HG03066 (cell line): Measurements from ENCODE around the gene THADA.
"Not testable (repeated sequence)": the region's sequence is repeated elsewhere in the genome, so short reads cannot be mapped to it uniquely, and the experiment has no call there.

Experiments
- ATAC-seq: cut with Tn5 transposase; IDR thresholded peaks from one replicate; pipeline ENCODE4 v1.9.1; 2021; ENCODE audit warnings: low read depth; ENCODE audit not compliant: unreplicated experiment

Gene THADA

GRCh38 chr2:43196768-43197587 is 398.9 kb downstream of the THADA start:
- no peak for ATAC-seq

GRCh38 chr2:43194121-43194869 is 401.5 kb downstream of the THADA start:
- ATAC-seq = peak; percentile 62

- ATAC-seq = no peak
Measured at GRCh38 chr2:43193652-43194120, 402.2 kb downstream of the THADA start.

GRCh38 chr2:43192744-43193651 is 402.8 kb downstream of the THADA start:
- ATAC-seq = no peak

GRCh38 chr2:43191947-43192516 is 403.8 kb downstream of the THADA start:
- no peak for ATAC-seq

- ATAC-seq = no peak
Measured at GRCh38 chr2:43190311-43191052, 405.4 kb downstream of the THADA start.

GRCh38 chr2:43189861-43190260 is 406.0 kb downstream of the THADA start:
- not testable (repeated sequence) for ATAC-seq

GRCh38 chr2:43188561-43189386 is 407.1 kb downstream of the THADA start:
- no peak for ATAC-seq

- no peak for ATAC-seq
Measured at GRCh38 chr2:43186679-43187374, 409.0 kb downstream of the THADA start.

GRCh38 chr2:43186321-43186678 is 409.5 kb downstream of the THADA start:
- ATAC-seq = no peak

GRCh38 chr2:43185146-43185545 is 410.7 kb downstream of the THADA start:
- ATAC-seq = no peak

- no peak for ATAC-seq
Measured at GRCh38 chr2:43184339-43184895, 411.4 kb downstream of the THADA start.

- ATAC-seq = no peak
Measured at GRCh38 chr2:43183743-43184142, 412.1 kb downstream of the THADA start.

GRCh38 chr2:43180897-43181296 is 414.9 kb downstream of the THADA start:
- no peak for ATAC-seq
